D721Med (cell line): Measurements from ENCODE around the gene C5orf58.

ENCODE experiments used
- DNase-seq: peaks from one replicate; pipeline ENCODE4 v3.0.0; 2011; ENCODE audit warnings: low spot score; ENCODE audit not compliant: insufficient read length
- FAIRE-seq: peaks from 2 replicates; lab custom pipeline; 2011; peaks lifted over from hg19 to GRCh38; lab: Jason Lieb, UNC
- CTCF ChIP-seq: IDR thresholded peaks from 2 replicates; pipeline ENCODE4 v1.5.1; 2012; ENCODE audit warnings: mild to moderate bottlenecking, control low read depth; ENCODE audit not compliant: insufficient read depth; ENCODE audit errors: missing control alignments

C5orf58 gene

GRCh38 chr5:170257370-170257769, 24.6 kb downstream of the C5orf58 start:
- TF ChIP-seq CTCF = no peak
- no peak for DNase-seq
- FAIRE-seq = no peak

- FAIRE-seq = no peak
- no peak for TF ChIP-seq CTCF
- DNase-seq = no peak
These were observed 28.8 kb downstream of the C5orf58 start for GRCh38 chr5:170261528-170262043.

GRCh38 chr5:170262061-170263045, 29.6 kb downstream of the C5orf58 start:
- no peak for TF ChIP-seq CTCF
- FAIRE-seq = no peak
- DNase-seq = no peak

GRCh38 chr5:170263906-170264305, 31.1 kb downstream of the C5orf58 start:
- no peak for TF ChIP-seq CTCF
- DNase-seq (no peak), FAIRE-seq (no peak)

DNA sequence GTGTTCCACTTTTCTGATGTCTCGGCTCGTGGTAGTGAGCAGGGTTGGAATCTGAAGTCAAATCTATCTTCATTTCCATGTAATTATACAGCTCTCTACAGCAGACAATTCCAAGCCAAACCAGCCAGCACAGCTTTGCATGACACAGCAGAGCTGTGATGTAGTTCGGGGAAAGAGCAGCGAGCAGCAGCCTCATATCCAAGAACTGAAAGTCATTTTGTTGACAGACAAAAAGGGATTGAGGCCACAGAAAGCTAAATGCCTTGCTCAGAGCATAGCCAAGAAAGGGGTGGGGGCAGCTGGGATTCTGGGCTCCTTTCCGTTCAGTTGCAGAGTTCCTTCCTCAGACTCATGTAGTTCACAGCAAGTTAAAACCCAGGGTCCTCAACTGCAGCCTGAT, 32.7 kb downstream of the C5orf58 start:
- DNase-seq (no peak), FAIRE-seq (no peak)
- TF ChIP-seq CTCF = no peak

GRCh38 chr5:170266570-170267381, 34.0 kb downstream of the C5orf58 start:
- FAIRE-seq (no peak), DNase-seq (no peak)
- no peak for TF ChIP-seq CTCF
